Adrenal gland (tissue), 5 donors: ENCODE data around the gene FEM1B.

ENCODE experiments used
- POLR2A ChIP-seq, 2 donors: fragments of 450-650 bp; IDR thresholded peaks; one replicate each; pipeline ENCODE4 v1.6.1; 2017; ENCODE audit warnings: antibody characterized with exemption in 2 of 2, mild to moderate bottlenecking in 2 of 2, moderate library complexity in 1 of 2
- TF ChIP-seq, protein P1 (sequence below), 6 experiments: fragments of 450-650 bp in 4 of 6; fragments of 200-600 bp in 2 of 6; sonication (generic) in 1 of 6; IDR thresholded peaks; 1 replicate in 5 of 6; 2 replicates in 1 of 6; pipeline versions ENCODE4 v1.5.1 to v1.8.0; 2016 to 2021; ENCODE audit warnings: antibody characterized with exemption in 6 of 6, mild to moderate bottlenecking in 2 of 6, moderate library complexity in 1 of 6
- donor health status: DM: no; HTN: no; CAD: no.

GRCh38 chr15:68285259-68285980, 7.9 kb downstream of the FEM1B start:
- TF ChIP-seq, protein P1, sequence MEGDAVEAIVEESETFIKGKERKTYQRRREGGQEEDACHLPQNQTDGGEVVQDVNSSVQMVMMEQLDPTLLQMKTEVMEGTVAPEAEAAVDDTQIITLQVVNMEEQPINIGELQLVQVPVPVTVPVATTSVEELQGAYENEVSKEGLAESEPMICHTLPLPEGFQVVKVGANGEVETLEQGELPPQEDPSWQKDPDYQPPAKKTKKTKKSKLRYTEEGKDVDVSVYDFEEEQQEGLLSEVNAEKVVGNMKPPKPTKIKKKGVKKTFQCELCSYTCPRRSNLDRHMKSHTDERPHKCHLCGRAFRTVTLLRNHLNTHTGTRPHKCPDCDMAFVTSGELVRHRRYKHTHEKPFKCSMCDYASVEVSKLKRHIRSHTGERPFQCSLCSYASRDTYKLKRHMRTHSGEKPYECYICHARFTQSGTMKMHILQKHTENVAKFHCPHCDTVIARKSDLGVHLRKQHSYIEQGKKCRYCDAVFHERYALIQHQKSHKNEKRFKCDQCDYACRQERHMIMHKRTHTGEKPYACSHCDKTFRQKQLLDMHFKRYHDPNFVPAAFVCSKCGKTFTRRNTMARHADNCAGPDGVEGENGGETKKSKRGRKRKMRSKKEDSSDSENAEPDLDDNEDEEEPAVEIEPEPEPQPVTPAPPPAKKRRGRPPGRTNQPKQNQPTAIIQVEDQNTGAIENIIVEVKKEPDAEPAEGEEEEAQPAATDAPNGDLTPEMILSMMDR (IDR thresholded peaks at IDR 0.05): no peak
- no peak for TF ChIP-seq POLR2A (IDR thresholded peaks at IDR 0.05)
